ENCODE measurements around the gene MLLT3.

- no peak for TF ChIP-seq CTCF (IDR thresholded peaks at IDR 0.05 in 4 of 5, conservative IDR thresholded peaks at IDR 0.05 in 1 of 5)
- no peak for TF ChIP-seq POLR2A (IDR thresholded peaks at IDR 0.05)
Measured at GRCh38 chr9:20650313-20650712, 28.0 kb upstream of the MLLT3 start.
